Stimulated activated CD8-positive, alpha-beta memory T cell treated with anti-CD3 and anti-CD28 coated beads, Interleukin-15, amount 100 ng/mL, for 1 hour (primary cell): ENCODE results near the gene GPR158.

Experiments
- DNase-seq: peaks from one replicate; pipeline ENCODE4 v3.0.0-alpha.2; 2020; ENCODE audit warnings: low read depth

The GPR158 gene

GRCh38 chr10:25565570-25565969 is 390.8 kb downstream of the GPR158 start:
- no peak for DNase-seq

DNA sequence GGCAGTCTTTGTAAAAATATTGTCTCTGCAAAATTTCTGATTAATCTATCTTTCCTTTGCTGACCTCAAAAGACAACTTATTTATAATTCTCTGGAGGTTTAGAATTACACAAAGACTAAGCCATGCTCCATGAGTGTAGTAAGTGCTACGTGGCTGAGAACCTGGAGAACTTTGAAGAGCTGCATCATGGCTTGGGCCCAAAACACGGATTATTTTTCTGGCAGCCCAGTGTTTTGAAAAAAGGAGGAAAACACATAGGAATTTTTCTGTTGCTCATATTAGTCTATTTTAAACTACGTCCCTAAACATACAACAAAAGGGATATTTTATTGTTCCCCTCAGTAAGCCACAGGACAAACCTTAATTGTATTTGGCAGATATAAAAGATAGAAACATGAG is 398.5 kb downstream of the GPR158 start:
- DNase-seq = no peak

- no peak for DNase-seq
Observed at GRCh38 chr10:25575343-25575742, 400.5 kb downstream of the GPR158 start.

GRCh38 chr10:25578061-25578460 is 403.3 kb downstream of the GPR158 start:
- no peak for DNase-seq

GRCh38 chr10:25582961-25583360 is 408.2 kb downstream of the GPR158 start:
- no peak for DNase-seq

DNA sequence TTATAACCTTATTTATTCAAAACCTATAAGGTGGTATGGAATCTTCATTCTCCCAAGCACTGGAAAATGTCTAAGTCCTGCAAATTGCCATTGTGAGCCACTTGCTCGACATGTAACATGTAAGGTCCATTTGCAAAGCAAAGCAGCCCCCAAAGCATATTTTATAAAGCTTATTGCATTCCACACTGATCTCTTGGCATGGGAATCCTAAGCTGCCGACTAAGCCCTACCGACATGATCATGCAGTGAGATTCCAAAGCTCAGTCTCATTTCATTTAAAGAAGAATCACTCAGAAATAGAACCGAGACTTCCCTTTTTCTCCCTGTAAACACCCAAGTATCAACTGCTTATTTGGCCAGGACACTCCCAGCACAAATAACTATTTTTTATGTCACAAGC is 425.9 kb downstream of the GPR158 start:
- no peak for DNase-seq

- no peak for DNase-seq
Observed at GRCh38 chr10:25604591-25604990, 429.8 kb downstream of the GPR158 start.

GRCh38 chr10:25614652-25615051 is 439.9 kb downstream of the GPR158 start:
- no peak for DNase-seq

DNA sequence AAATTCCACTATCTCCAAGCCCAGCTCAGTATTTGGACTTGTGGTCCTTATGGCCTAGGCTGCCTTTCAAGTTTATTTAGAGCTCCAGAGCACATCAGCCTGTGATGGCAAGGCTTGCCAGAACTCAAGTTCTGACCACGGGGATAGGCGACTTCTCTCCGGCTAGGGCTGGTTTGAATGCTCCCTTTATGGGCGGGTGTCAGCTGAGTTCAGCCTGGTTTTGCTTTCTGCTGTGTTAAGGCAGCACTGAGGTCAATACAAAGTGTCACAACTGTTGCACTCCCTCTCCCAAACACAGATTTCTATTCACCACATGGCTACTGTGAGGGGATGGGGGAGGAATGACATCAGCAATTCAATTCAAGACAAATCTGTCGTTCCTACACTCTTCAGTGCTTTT is 441.1 kb downstream of the GPR158 start:
- no peak for DNase-seq

DNA sequence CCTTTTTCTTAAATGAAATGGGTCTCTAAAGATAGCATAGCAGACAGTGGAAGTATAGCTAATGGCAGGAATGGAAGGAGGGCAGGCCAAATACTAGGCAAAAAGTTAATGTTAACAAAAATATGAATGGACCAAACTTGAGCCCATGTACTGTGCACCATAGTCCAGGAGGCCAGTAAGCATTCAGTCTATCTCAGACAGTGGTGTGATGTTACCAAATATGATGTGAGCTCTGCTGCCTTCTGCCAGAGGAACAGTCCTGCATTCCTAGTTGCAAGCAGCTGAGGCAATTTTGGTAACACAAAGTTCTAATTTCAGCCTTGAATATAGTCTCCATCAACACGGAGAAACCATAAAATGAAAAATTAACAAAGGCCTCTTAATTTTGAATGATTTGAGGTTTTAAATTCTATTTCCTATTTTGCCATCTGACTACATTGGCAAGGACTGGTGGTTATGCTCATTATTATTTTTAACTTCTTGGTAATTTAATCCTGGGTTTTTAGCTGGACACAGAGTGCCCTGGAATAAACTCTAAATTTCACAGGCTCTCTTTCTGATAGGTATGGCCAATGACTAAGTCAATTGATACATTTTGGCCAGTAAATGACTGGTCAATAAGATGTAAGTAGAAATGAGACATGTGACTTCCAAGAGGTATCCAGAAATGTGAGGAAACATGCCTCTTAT is 442.2 kb downstream of the GPR158 start:
- no peak for DNase-seq

- no peak for DNase-seq
Observed at GRCh38 chr10:25627606-25628005, 452.8 kb downstream of the GPR158 start.

DNA sequence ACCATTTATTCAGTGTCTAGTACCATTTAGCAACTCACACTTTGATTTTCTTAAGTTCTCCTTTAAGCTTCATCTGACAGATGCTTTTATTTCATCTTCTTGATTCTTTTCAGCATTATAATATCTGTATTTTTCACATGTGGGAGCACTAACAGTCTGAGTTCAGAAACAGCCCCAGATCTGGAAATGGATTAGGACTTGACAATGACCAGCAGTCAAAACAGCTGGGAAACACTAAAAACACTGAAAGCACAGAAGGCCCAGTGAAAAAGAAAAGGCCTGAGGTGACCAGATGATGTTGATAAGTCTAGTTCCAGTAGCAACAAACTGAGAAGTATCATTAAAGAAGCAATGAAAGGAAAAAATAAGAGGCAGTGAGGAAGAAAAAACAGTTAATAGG is 454.5 kb downstream of the GPR158 start:
- no peak for DNase-seq

GRCh38 chr10:25631471-25631870 is 456.7 kb downstream of the GPR158 start:
- DNase-seq = no peak

- no peak for DNase-seq
Observed at GRCh38 chr10:25632802-25633201, 458.0 kb downstream of the GPR158 start.

DNA sequence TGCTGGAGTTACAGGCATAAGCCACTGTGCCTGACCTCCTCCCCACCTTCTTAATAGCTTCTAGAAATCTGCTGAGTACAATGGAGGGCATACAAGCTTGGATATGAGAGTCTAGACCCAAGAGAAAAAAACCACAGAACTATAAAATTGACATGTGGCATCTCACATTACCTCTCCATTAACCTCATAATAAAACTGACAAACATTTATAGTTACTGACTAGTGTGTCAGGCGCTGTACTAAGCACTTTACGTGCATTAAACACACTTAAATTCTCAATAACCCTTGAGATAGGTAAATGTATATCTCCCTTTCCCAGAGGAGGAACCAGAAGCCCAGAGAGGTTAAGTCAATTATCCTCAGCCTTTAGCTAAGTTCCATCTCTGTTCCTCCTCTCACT is 458.7 kb downstream of the GPR158 start:
- DNase-seq = no peak

DNA sequence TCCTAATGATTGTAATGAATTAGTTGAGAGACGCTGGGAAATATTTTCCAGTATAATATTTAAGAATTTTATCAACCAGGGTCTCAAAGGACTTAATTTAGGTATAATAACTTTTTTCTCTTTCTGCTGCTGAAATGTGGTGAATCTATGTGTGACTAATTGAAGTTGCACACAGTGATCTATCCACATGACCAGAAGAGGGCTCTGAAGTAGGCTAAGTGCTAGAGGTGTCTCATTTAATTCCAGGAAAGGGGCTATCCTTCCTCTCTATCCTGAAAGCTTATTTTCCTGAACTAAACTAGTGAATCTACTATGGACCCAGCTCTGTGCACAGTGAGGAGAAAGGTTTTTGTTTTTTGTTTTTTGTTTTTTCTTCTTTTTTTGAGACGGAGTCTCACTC is 464.8 kb downstream of the GPR158 start:
- DNase-seq = no peak

DNA sequence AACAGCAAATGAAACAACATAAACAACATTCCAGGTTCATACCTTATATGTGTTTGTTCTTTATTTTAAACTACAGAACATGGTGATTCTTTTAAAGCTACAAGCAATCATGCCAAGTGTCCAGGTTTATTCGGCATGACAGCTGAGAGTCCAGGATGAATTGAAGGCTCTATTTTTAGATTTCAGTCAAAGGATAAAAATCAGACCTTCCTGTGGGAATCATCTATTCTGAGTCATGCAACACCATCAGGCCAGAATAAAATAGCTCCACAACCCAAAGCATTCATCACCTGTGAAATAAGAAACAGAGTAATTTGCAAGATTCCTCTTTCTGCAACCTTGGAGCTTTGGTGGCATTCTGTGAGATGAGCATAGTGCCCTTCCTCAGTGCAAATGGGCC is 466.8 kb downstream of the GPR158 start:
- DNase-seq = no peak

DNA sequence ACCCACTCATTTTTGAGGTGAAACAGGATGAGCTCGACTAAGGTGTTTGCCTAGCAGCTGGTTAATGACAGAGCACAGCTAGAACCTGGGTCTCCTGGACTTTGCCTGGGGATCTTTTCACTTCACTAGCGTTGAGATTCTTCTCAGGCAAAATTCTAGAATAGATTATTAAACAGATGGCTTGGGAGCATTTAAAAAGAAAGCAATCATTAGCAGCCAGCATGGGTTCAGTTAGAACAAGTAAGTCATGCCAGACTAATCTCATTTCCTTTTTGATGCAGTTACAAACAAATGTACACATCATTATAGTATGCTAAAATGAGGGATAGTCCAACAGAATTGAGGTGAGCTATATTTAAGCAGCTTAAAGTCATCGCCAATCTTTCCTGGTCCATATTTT is 467.9 kb downstream of the GPR158 start:
- no peak for DNase-seq

GRCh38 chr10:25646371-25646770 is 471.6 kb downstream of the GPR158 start:
- DNase-seq = no peak

- DNase-seq = no peak
Observed at GRCh38 chr10:25651534-25651933, 476.7 kb downstream of the GPR158 start.
